Measurements from ENCODE around the gene FXYD4. TPM values are rescaled to one million over a fixed set of nuclear protein-coding genes. Genes with fewer than 3 reads are reported as not detected.

The FXYD4 gene
- polyA plus RNA-seq, 1 donor (not counting 4 experiments of a cell fraction or from before 2014, with no cell fraction given): not detected

DNA sequence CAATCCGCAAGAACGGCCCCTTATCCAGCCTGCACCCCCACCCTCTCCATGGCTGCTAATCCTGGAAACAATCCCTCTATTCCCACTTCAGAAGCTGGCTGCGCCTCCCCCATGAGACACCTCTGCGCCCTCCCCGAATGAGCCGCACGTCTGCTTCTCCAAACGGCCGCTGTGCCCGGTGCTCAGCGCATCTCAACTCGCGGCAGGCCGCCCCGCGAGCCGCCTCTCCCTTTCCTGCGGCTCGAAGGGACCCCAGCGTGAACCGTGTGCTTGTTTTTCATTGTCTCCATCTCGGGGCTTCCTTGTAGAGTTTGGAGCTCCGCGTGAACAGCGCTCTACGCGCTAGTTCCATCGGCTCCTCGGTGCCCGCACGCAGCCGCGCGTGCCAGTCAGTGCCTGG is 20.8 kb upstream of the FXYD4 start:
- no peaks in the 10 kb centered on the region for H3K9me1 ChIP-seq (ENCODE audit: control insufficient read depth, extremely low read depth, insufficient read depth, low read length)
- H4K20me1 ChIP-seq (ENCODE audit: control insufficient read depth, extremely low read depth, insufficient read depth, low read length): no peaks in the 10 kb centered on the region
- dilution Hi-C loops (cut with MboI; ENCODE audit: extremely low pct_ligation_motif_present, low sequenced_read_pairs): no loop called here
- H2AFZ ChIP-seq (ENCODE audit: control insufficient read depth, low read length): peak overlapping the region; percentile 44
- DNase-seq (ENCODE audit: low read depth, low spot score): no peak
- no peaks in the 10 kb centered on the region for H3K36me3 ChIP-seq (ENCODE audit: control insufficient read depth in 2 of 2, extremely low read depth in 1 of 2, insufficient read depth in 2 of 2, low read length in 2 of 2)
- peak overlapping the region in 1 of 3 experiments; percentile 20 for H3K4me3 ChIP-seq (ENCODE audit: control insufficient read depth in 2 of 3, extremely low read depth in 1 of 3, insufficient read depth in 2 of 3, low read depth in 1 of 3, low read length in 3 of 3)
- H3K27me3 ChIP-seq (ENCODE audit: control insufficient read depth, extremely low read depth, insufficient read depth, low read length): no peaks in the 10 kb centered on the region
- FAIRE-seq: no peak
- no peaks in the 10 kb centered on the region for H3K9me3 ChIP-seq (ENCODE audit: control insufficient read depth, low read depth, low read length)
- H3K4me2 ChIP-seq (ENCODE audit: control insufficient read depth, extremely low read depth, insufficient read depth, low read depth, low read length): peak overlapping the region; percentile 39
- peaks cover 30% of the 10 kb centered on the region for H3K4me1 ChIP-seq (ENCODE audit: control insufficient read depth, extremely low read depth, insufficient read depth, low read length)
- no peaks in the 10 kb centered on the region for H3K79me2 ChIP-seq (ENCODE audit: control insufficient read depth, insufficient read depth, low read length)
- H3K9ac ChIP-seq (ENCODE audit: control insufficient read depth, extremely low read depth, insufficient read depth, low read length): no peak overlapping the region
- no peak for TF ChIP-seq EZH2 (IDR thresholded peaks at IDR 0.05; ENCODE audit: low read length)
- TF ChIP-seq, protein P1, sequence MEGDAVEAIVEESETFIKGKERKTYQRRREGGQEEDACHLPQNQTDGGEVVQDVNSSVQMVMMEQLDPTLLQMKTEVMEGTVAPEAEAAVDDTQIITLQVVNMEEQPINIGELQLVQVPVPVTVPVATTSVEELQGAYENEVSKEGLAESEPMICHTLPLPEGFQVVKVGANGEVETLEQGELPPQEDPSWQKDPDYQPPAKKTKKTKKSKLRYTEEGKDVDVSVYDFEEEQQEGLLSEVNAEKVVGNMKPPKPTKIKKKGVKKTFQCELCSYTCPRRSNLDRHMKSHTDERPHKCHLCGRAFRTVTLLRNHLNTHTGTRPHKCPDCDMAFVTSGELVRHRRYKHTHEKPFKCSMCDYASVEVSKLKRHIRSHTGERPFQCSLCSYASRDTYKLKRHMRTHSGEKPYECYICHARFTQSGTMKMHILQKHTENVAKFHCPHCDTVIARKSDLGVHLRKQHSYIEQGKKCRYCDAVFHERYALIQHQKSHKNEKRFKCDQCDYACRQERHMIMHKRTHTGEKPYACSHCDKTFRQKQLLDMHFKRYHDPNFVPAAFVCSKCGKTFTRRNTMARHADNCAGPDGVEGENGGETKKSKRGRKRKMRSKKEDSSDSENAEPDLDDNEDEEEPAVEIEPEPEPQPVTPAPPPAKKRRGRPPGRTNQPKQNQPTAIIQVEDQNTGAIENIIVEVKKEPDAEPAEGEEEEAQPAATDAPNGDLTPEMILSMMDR (optimal IDR thresholded peaks at IDR 0.05 in 1 of 3, IDR thresholded peaks at IDR 0.05 in 1 of 3, conservative IDR thresholded peaks at IDR 0.05 in 1 of 3; ENCODE audit: extremely low read depth in 1 of 3, insufficient read depth in 2 of 3, low read length in 3 of 3): no peak
- H3K27ac ChIP-seq (ENCODE audit: control insufficient read depth, insufficient read depth, low read length): no peak overlapping the region

DNA sequence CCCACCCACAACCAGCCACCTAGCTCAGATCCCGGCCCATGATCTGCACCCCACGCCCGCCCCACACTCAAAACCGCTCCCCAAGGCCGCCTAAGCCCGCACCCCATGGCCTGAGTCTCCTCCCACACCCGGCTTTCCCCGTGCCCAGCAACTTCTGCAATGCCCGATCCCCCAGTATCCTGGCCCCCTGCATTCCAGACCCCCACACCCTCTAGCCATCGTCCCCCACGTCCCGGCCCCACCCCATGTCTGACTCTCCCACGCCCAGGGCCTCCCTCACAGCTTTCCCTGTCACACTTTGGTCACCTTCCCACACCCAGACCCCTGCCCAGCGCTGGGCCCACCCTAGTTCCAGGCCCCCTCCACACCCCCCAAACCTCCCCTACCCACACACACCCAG is 20.1 kb upstream of the FXYD4 start:
- H2AFZ ChIP-seq (ENCODE audit: control insufficient read depth, low read length): no peak overlapping the region
- H3K27me3 ChIP-seq (ENCODE audit: control insufficient read depth, extremely low read depth, insufficient read depth, low read length): no peaks in the 10 kb centered on the region
- no peak overlapping the region for H3K4me2 ChIP-seq (ENCODE audit: control insufficient read depth, extremely low read depth, insufficient read depth, low read depth, low read length)
- no peaks in the 10 kb centered on the region for H3K9me3 ChIP-seq (ENCODE audit: control insufficient read depth, low read depth, low read length)
- dilution Hi-C loops (cut with MboI; ENCODE audit: extremely low pct_ligation_motif_present, low sequenced_read_pairs): no loop called here
- H3K4me1 ChIP-seq (ENCODE audit: control insufficient read depth, extremely low read depth, insufficient read depth, low read length): peaks cover 35% of the 10 kb centered on the region
- no peaks in the 10 kb centered on the region for H3K9me1 ChIP-seq (ENCODE audit: control insufficient read depth, extremely low read depth, insufficient read depth, low read length)
- FAIRE-seq (no peak), DNase-seq (ENCODE audit: low read depth, low spot score) (no peak)
- H3K4me3 ChIP-seq (ENCODE audit: control insufficient read depth in 2 of 3, extremely low read depth in 1 of 3, insufficient read depth in 2 of 3, low read depth in 1 of 3, low read length in 3 of 3): no peak overlapping the region
- H3K79me2 ChIP-seq (ENCODE audit: control insufficient read depth, insufficient read depth, low read length): no peaks in the 10 kb centered on the region
- no peaks in the 10 kb centered on the region for H3K36me3 ChIP-seq (ENCODE audit: control insufficient read depth in 2 of 2, extremely low read depth in 1 of 2, insufficient read depth in 2 of 2, low read length in 2 of 2)
- TF ChIP-seq, protein P1 (optimal IDR thresholded peaks at IDR 0.05 in 1 of 3, IDR thresholded peaks at IDR 0.05 in 1 of 3, conservative IDR thresholded peaks at IDR 0.05 in 1 of 3; ENCODE audit: extremely low read depth in 1 of 3, insufficient read depth in 2 of 3, low read length in 3 of 3): no peak
- no peak for TF ChIP-seq EZH2 (IDR thresholded peaks at IDR 0.05; ENCODE audit: low read length)
- no peak overlapping the region for H3K27ac ChIP-seq (ENCODE audit: control insufficient read depth, insufficient read depth, low read length)
- H3K9ac ChIP-seq (ENCODE audit: control insufficient read depth, extremely low read depth, insufficient read depth, low read length): no peak overlapping the region
- H4K20me1 ChIP-seq (ENCODE audit: control insufficient read depth, extremely low read depth, insufficient read depth, low read length): no peaks in the 10 kb centered on the region
